ENCODE results near the gene PRRC2A. TPM values are rescaled to one million over a fixed set of nuclear protein-coding genes. Genes with fewer than 3 reads are reported as not detected.

Gene PRRC2A
- total and polyA plus RNA-seq, 7 donors, result 28.8 to 109 (median 44.1) TPM

GRCh38 chr6:31574106-31575061 lies 46.1 kb upstream of the PRRC2A start:
- no peaks in the 10 kb centered on the region for H3K36me3 ChIP-seq
- H3K4me1 ChIP-seq, result peaks cover 0 to 4% (median 0%) of the 10 kb centered on the region in 4 donors
- intact Hi-C loops (cut with DNase I), result no loop called here
- no peaks in the 10 kb centered on the region for H3K9me3 ChIP-seq
- TF ChIP-seq EP300 (IDR thresholded peaks at IDR 0.05) (no peak), CTCF (IDR thresholded peaks at IDR 0.05) (no peak), POLR2AphosphoS5 (IDR thresholded peaks at IDR 0.05) (no peak), POLR2A (IDR thresholded peaks at IDR 0.05) (no peak)
- WGBS, 2 donors, result 73 to 78% methylated on average over 14 of the region's 14 CpGs
- no peak overlapping the region for H3K4me3 ChIP-seq
- H3K27ac ChIP-seq, result peak overlapping the region in 3 of 4 donors; percentile 73 to 79 (median 76)
- DNase-seq, result no peak
- H3K27me3 ChIP-seq, result peaks cover 0 to 5% (median 0%) of the 10 kb centered on the region in 3 donors

- Histone ChIP-seq H3K4me3 (peak within 1 kb of the TSS in 3 of 4 donors; percentile 27 to 48 (median 43)), H3K4me1 (peaks cover 0 to 7% (median 4%) of the 10 kb centered on the region in 4 donors), H3K9me3 (no peaks in the 10 kb centered on the region), H3K27me3 (no peaks in the 10 kb centered on the region), H3K36me3 (no peaks in the 10 kb centered on the region), H3K27ac (peak within 1 kb of the TSS; percentile 47 to 79 (median 74))
- peak; percentile 86 for DNase-seq
- 36 to 39% methylated on average over 19 of the region's 19 CpGs for WGBS, 2 donors
- TF ChIP-seq POLR2AphosphoS5 (IDR thresholded peaks at IDR 0.05) (peak; percentile 50 to 81 (median 80)), POLR2A (IDR thresholded peaks at IDR 0.05) (peak; percentile 49 to 58), CTCF (IDR thresholded peaks at IDR 0.05) (no peak), EP300 (IDR thresholded peaks at IDR 0.05) (no peak)
- intact Hi-C loops (cut with DNase I), result no loop called here
These were observed 45.1 kb upstream of the PRRC2A start, which contains the start of gene TNF for GRCh38 chr6:31575335-31575901. TNF (plus strand) TSS chr6:31575565; CDS start chr6:31575742, 177 bp downstream.

- Histone ChIP-seq H3K4me1 (peaks cover 0 to 13% (median 6%) of the 10 kb centered on the region in 4 donors), H3K27ac (peak overlapping the region; percentile 47 to 79 (median 74)), H3K27me3 (no peaks in the 10 kb centered on the region), H3K9me3 (no peaks in the 10 kb centered on the region), H3K36me3 (no peaks in the 10 kb centered on the region), H3K4me3 (peak overlapping the region in 3 of 4 donors; percentile 27 to 48 (median 43))
- TF ChIP-seq CTCF (IDR thresholded peaks at IDR 0.05) (no peak), POLR2A (IDR thresholded peaks at IDR 0.05) (no peak)
- WGBS, 2 donors, result 61 to 73% methylated on average over 8 of the region's 8 CpGs
- intact Hi-C loops (cut with DNase I), result no loop called here
- DNase-seq, result no peak
These were observed 44.4 kb upstream of the PRRC2A start for GRCh38 chr6:31575952-31576685.

- H3K9me3 ChIP-seq, result no peaks in the 10 kb centered on the region
- H3K36me3 ChIP-seq, result no peaks in the 10 kb centered on the region
- no peak for DNase-seq
- intact Hi-C loops (cut with DNase I), result no loop called here
- peaks cover 0 to 21% (median 13%) of the 10 kb centered on the region in 4 donors for H3K4me1 ChIP-seq
- no peak overlapping the region for H3K4me3 ChIP-seq
- TF ChIP-seq POLR2A (IDR thresholded peaks at IDR 0.05), result no peak
- no peak overlapping the region for H3K27ac ChIP-seq
- 77 to 85% methylated on average over 19 of the region's 19 CpGs for WGBS, 2 donors
- no peaks in the 10 kb centered on the region for H3K27me3 ChIP-seq
These were observed 43.5 kb upstream of the PRRC2A start for GRCh38 chr6:31576897-31577578.

Measured in sigmoid colon (tissue), 7 donors.